ENCODE data around the gene GPC5. TPM values are rescaled to one million over a fixed set of nuclear protein-coding genes. Genes with fewer than 3 reads are reported as not detected.
A peak's percentile ranks its signal among the peaks of the same experiment; 100 is the strongest.

Gene GPC5
- total and polyA plus RNA-seq, 2 of the 13 experiments (the other 11 are each of a cell fraction or from before 2014, with no cell fraction given) = 0.02 to 0.07 TPM

GRCh38 chr13:91361755-91362271 lies 36.6 kb upstream of the GPC5 start (continued):
- TF ChIP-seq ZNF703 (CRISPR knock-in tag; IDR thresholded peaks at IDR 0.05; ENCODE audit: borderline replicate concordance) (no peak), ZNF280D (CRISPR knock-in tag; IDR thresholded peaks at IDR 0.05) (no peak), SALL2 (CRISPR knock-in tag; IDR thresholded peaks at IDR 0.05) (no peak), ZNF251 (CRISPR knock-in tag; IDR thresholded peaks at IDR 0.05) (no peak), ZMYM4 (CRISPR knock-in tag; IDR thresholded peaks at IDR 0.05) (no peak), SRF (IDR thresholded peaks at IDR 0.05; ENCODE audit: low read depth, low read length) (no peak), ZNF329 (CRISPR knock-in tag; IDR thresholded peaks at IDR 0.05; ENCODE audit: low read depth) (no peak), ZBTB49 (CRISPR knock-in tag; IDR thresholded peaks at IDR 0.05; ENCODE audit: borderline replicate concordance) (no peak), ZNF337 (CRISPR knock-in tag; IDR thresholded peaks at IDR 0.05; ENCODE audit: borderline replicate concordance, low read depth) (no peak), ZNF180 (CRISPR knock-in tag; IDR thresholded peaks at IDR 0.05; ENCODE audit: borderline replicate concordance, low read depth) (no peak), POLR2G (IDR thresholded peaks at IDR 0.05; ENCODE audit: low read depth, low read length) (no peak), NFE2 (CRISPR knock-in tag; IDR thresholded peaks at IDR 0.05) (no peak), MIXL1 (CRISPR knock-in tag; IDR thresholded peaks at IDR 0.05) (peak; percentile 91; the same call in 1 of the 2 replicates), ZNF205 (CRISPR knock-in tag; IDR thresholded peaks at IDR 0.05) (no peak), STAG1 (CRISPR knock-in tag; IDR thresholded peaks at IDR 0.05) (no peak), SMC3 (IDR thresholded peaks at IDR 0.05; ENCODE audit: low read length) (peak; percentile 6; the same call in 1 of the 2 replicates), TOPORS (CRISPR knock-in tag; IDR thresholded peaks at IDR 0.05) (no peak)
- TF ChIP-seq, protein P1, sequence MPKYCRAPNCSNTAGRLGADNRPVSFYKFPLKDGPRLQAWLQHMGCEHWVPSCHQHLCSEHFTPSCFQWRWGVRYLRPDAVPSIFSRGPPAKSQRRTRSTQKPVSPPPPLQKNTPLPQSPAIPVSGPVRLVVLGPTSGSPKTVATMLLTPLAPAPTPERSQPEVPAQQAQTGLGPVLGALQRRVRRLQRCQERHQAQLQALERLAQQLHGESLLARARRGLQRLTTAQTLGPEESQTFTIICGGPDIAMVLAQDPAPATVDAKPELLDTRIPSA (CRISPR knock-in tag; IDR thresholded peaks at IDR 0.05; ENCODE audit: borderline replicate concordance) = no peak
- TF ChIP-seq, protein P2, sequence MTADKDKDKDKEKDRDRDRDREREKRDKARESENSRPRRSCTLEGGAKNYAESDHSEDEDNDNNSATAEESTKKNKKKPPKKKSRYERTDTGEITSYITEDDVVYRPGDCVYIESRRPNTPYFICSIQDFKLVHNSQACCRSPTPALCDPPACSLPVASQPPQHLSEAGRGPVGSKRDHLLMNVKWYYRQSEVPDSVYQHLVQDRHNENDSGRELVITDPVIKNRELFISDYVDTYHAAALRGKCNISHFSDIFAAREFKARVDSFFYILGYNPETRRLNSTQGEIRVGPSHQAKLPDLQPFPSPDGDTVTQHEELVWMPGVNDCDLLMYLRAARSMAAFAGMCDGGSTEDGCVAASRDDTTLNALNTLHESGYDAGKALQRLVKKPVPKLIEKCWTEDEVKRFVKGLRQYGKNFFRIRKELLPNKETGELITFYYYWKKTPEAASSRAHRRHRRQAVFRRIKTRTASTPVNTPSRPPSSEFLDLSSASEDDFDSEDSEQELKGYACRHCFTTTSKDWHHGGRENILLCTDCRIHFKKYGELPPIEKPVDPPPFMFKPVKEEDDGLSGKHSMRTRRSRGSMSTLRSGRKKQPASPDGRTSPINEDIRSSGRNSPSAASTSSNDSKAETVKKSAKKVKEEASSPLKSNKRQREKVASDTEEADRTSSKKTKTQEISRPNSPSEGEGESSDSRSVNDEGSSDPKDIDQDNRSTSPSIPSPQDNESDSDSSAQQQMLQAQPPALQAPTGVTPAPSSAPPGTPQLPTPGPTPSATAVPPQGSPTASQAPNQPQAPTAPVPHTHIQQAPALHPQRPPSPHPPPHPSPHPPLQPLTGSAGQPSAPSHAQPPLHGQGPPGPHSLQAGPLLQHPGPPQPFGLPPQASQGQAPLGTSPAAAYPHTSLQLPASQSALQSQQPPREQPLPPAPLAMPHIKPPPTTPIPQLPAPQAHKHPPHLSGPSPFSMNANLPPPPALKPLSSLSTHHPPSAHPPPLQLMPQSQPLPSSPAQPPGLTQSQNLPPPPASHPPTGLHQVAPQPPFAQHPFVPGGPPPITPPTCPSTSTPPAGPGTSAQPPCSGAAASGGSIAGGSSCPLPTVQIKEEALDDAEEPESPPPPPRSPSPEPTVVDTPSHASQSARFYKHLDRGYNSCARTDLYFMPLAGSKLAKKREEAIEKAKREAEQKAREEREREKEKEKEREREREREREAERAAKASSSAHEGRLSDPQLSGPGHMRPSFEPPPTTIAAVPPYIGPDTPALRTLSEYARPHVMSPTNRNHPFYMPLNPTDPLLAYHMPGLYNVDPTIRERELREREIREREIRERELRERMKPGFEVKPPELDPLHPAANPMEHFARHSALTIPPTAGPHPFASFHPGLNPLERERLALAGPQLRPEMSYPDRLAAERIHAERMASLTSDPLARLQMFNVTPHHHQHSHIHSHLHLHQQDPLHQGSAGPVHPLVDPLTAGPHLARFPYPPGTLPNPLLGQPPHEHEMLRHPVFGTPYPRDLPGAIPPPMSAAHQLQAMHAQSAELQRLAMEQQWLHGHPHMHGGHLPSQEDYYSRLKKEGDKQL (CRISPR knock-in tag; IDR thresholded peaks at IDR 0.05; ENCODE audit: low read depth) = peak; percentile 70

Measured in HepG2 (cell line).